GM20000 (cell line): ENCODE measurements around the gene NHLH1.

ENCODE experiments used
- DNase-seq: peaks from one replicate; pipeline ENCODE4 v3.0.0; 2012; ENCODE audit warnings: low spot score
- CTCF ChIP-seq: IDR thresholded peaks from 2 replicates; pipeline ENCODE4 v1.5.1; 2012; ENCODE audit warnings: mild to moderate bottlenecking, control low read depth; ENCODE audit errors: extremely low read depth, missing control alignments

NHLH1 gene

GRCh38 chr1:160363951-160364735 is 2.7 kb upstream of the NHLH1 start:
- DNase-seq: no peak
- TF ChIP-seq CTCF: no peak

- DNase-seq: no peak
- no peak for TF ChIP-seq CTCF
These were observed 1.5 kb upstream of the NHLH1 start for GRCh38 chr1:160365325-160365724.

GRCh38 chr1:160367516-160367900 is 637 bp downstream of the NHLH1 start:
- TF ChIP-seq CTCF: no peak
- DNase-seq: no peak

- no peak for DNase-seq
- TF ChIP-seq CTCF: no peak
These were observed 1.4 kb downstream of the NHLH1 start for GRCh38 chr1:160367934-160368923.

- DNase-seq: no peak
- TF ChIP-seq CTCF: no peak
These were observed 2.2 kb downstream of the NHLH1 start for GRCh38 chr1:160369087-160369486.

GRCh38 chr1:160370561-160371345 is 3.9 kb downstream of the NHLH1 start:
- no peak for DNase-seq
- TF ChIP-seq CTCF: no peak
